Epithelial cell of proximal tubule (primary cell): ENCODE results near the gene NRXN3. TPM values are rescaled to one million over a fixed set of nuclear protein-coding genes. Genes with fewer than 3 reads are reported as not detected.

Source experiments
- DNase-seq: peaks from one replicate; pipeline ENCODE4 v3.0.0-alpha.2; 2011; ENCODE audit warnings: low read depth
- H3K4me3 ChIP-seq: 2 replicates; pipeline ENCODE4 v1.5.1; 2011; ENCODE audit warnings: low read depth, mild to moderate bottlenecking, low read length
- total RNA-seq: library from RNA; depleted of rRNA; stranded (reverse); fragments of >200 nt; gene quantifications from 2 replicates; pipeline ENCODE4 v1.2.3, GENCODE V29; 2015
- TF ChIP-seq, protein P1 (sequence below): conservative IDR thresholded peaks from 2 replicates; pipeline ENCODE4 v1.5.1; 2012; ENCODE audit warnings: low read depth, mild to moderate bottlenecking, low read length

The NRXN3 gene
- total RNA-seq, 1 donor from 2014 or later, result 1.2 TPM

DNA sequence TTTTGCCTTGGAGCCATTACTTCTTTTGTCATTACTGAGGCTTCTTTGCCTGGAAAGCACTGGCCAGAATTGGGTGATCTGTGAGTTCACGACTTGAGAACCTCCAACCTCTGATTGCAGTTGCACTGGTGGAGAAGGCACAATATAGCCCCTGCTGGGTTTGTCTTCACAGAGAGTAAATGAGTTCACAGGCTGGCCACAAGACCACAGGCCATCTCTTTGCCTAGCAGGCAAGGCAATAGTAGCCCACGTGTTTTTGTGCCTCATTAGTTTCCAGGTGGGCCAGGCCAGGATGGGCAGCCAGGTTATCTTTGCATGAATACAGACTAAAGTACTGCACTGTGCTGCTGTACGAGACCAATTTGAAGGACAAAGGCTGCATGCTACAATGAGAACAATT, 468.8 kb downstream of the NRXN3 start:
- TF ChIP-seq, protein P1, sequence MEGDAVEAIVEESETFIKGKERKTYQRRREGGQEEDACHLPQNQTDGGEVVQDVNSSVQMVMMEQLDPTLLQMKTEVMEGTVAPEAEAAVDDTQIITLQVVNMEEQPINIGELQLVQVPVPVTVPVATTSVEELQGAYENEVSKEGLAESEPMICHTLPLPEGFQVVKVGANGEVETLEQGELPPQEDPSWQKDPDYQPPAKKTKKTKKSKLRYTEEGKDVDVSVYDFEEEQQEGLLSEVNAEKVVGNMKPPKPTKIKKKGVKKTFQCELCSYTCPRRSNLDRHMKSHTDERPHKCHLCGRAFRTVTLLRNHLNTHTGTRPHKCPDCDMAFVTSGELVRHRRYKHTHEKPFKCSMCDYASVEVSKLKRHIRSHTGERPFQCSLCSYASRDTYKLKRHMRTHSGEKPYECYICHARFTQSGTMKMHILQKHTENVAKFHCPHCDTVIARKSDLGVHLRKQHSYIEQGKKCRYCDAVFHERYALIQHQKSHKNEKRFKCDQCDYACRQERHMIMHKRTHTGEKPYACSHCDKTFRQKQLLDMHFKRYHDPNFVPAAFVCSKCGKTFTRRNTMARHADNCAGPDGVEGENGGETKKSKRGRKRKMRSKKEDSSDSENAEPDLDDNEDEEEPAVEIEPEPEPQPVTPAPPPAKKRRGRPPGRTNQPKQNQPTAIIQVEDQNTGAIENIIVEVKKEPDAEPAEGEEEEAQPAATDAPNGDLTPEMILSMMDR, result no peak
- H3K4me3 ChIP-seq, result no peak overlapping the region
- no peak for DNase-seq

DNA sequence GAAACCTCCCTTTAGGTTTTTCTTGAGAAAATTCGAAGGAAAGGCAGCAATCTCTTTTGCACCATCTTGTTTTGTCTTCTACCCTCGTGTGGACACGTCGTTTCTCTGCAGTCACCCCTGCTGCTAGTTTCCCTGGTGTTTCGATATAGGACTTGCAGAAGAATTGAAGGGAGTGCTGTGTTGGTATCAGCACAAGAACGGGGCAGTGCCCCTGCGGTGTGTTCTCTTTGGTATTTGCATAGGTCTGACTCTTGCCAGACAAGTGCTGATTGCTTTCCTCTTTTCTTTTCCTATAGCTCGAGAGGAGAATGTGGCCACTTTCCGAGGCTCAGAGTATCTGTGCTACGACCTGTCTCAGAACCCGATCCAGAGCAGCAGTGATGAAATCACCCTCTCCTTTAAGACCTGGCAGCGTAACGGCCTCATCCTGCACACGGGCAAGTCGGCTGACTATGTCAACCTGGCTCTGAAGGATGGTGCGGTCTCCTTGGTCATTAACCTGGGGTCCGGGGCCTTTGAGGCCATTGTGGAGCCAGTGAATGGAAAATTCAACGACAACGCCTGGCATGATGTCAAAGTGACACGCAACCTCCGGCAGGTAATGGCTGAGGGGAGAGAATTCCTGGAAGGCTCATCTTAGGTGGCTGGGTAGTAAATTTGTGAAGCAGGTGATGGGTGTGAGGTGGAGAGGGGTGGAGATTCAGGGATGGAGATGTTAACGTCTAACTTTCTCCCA, 474.8 kb downstream of the NRXN3 start:
- no peak overlapping the region for H3K4me3 ChIP-seq
- no peak for DNase-seq
- TF ChIP-seq, protein P1, result no peak

DNA sequence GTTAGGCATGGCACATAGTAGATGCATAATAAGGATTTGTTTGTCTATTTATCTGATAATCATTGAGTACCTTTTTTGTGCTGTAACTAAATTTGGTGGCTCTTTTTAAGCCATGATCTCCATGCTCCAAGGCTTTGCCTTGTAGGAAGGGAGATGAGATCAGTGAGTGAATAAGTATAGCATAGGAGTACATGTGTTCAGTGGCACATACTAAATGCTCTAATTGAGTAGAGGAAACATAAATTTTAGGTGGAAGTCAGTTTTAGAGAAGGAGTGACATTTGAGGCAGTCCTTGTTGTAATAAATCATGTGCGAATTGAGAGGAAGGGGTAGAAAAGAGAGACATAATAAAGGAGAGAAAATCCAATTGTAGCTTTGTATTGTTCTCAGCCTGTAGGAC, 482.6 kb downstream of the NRXN3 start:
- DNase-seq, result no peak
- no peak overlapping the region for H3K4me3 ChIP-seq
- TF ChIP-seq, protein P1, result no peak

DNA sequence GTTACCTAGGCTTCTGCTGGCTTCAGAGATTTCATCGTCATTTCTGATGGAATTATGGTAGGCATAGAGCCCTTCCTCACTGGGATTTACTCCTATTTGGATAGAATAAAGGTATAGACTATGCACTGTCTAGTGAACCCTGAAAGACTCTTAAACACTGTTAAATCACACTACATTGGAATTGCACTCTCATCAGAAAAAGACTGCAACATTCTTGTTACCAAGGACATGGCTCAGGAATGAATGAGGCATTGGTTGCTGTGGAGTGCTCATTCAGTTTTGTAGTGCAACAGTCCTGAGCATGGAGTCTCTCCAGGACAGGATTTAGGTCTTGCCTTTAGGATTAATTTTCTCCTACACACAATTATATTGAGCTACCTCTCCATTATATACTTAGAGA, 483.0 kb downstream of the NRXN3 start:
- no peak for DNase-seq
- TF ChIP-seq, protein P1, result no peak
- H3K4me3 ChIP-seq, result no peak overlapping the region

DNA sequence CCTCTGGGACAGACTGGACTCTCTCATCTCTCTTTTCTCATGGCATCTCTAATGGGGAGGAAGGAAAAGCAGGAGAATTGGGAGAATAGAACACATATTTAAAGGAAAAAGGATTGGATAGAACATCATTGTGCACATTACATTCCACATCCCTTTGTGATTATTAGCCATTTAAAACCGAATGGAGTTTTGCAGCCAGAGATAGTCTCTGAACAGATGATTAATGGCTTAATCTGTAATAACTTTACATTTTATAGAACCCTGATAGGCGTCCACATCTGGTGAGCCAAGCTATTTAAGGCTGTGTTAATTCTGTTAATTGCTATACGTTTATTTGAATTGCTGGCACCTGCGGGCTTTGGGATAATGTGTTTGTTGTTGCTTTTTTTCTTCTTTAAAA, 487.3 kb downstream of the NRXN3 start:
- no peak for DNase-seq
- no peak overlapping the region for H3K4me3 ChIP-seq
- TF ChIP-seq, protein P1, result no peak

DNA sequence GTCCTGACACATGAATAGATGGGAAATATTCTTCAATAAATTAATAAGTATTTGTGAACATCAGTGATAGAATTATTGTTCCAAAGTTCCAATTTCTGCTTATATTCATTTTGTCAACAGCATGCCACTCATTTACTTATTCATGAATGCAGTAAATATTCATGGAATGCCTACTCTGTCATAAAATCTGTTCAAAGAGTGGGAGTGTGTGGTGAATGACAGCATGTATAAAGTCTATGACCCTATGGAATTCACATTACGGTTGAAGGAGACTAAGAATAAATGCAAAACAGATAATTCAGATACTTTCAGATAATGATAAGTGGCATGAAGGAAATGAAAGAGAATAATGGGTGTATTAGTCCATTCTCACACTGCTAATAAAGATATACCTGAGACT, 494.7 kb downstream of the NRXN3 start:
- no peak overlapping the region for H3K4me3 ChIP-seq
- no peak for DNase-seq
- TF ChIP-seq, protein P1, result no peak

DNA sequence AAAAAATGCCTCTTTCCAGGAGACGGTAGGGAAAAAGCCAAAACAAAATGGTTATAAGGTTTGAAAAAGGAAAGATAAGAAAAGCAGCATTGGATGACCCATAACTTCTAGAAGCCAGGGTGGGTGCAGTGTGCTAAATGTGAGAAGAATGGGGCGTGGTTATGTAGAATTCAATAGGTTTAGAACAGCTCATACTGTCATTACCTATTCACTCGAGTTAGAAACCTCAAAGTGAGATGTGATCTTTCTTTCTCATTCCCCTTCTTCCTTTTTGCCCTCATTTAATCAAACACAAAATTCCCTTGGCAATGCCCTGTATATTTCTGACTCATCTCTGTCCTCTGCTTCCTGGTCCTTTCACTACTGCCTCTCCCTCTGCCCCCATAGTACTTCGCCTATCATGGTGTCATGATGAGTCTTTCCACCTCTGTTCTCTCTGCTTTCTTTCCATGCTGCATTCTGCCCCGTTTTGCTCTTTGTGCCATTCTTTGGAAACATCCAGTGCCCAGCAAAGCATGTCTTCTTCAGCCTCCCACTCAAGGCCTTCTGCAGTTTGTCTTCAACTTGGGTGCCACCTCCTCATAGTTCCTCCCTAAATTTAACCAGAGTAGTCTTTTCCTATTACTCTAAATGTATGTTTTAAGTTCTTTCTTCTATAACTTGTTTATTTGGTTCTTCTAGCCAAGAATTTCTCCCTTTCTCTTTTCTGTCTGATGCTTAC, 496.3 kb downstream of the NRXN3 start:
- TF ChIP-seq, protein P1, result no peak
- no peak for DNase-seq
- no peak overlapping the region for H3K4me3 ChIP-seq
